Stimulated activated CD4-positive, alpha-beta T cell treated with anti-CD3 and anti-CD28 coated beads, Interleukin-15, amount 100 ng/mL, for 1 hour (primary cell): ENCODE results near the gene BTNL9.
"Not testable (repeated sequence)": the region's sequence is repeated elsewhere in the genome, so short reads cannot be mapped to it uniquely, and the experiment has no call there.

Experiments
- DNase-seq, 2 donors: peaks; one replicate each; pipeline ENCODE4 v3.0.0-alpha.2; 2020; ENCODE audit warnings: low read depth in 1 of 2, low spot score in 1 of 2

The BTNL9 gene

DNA sequence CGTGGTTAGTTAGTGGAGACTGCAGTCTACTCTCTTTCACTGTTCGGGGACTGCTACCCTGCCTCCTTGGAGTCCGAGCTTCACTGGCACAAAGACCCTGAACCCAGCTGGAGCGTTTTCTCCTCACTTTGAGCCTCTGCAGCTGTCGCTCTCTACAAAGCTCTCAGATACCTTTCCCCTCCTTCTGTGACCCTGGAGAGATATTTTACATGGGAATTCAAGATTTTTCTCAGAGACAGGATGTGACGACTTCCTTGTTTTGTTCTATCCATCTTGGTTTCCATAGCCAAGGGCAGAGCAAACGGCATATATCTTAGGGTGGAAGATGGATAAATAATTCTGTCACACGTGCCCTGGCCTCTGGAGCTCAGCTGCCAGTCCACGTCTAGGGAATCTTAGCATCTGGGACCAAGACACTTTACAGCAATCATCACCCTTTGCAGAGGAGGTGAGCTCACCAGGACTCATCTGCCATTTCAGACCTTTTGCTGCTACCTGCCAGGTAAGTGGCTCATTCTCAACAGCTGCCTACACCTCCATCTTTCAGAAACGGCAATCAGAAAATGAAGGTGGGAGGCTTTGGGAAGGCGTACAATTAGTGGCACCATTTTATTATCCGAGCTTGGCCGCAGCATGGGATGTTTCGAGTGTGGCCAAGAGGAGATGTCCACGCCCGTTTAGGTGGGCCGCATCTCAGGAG, at the start of gene BTNL9:
TSS of gene BTNL9 (plus strand) at position 336 of the 700 bp plus-strand sequence. CDS start 5,224 bp downstream, outside the sequence.
- no peak for DNase-seq

DNA sequence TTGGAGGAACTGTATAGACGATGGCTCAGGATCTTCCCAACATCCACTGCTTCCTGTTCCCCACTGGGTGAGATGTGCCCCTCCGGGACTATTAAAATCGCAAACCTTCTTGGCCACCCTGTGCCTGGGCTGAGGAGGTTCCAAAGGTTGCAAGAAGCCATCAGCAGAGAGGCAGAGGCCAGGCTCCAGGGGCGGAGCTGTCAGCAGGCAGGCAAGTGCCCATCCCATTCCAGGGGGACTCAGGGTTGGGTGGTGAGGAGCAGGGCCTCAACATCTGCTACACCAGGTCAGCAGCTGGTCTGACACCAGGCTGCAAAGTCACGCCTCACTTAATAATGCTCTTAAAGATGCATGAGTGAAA, 49.2 kb upstream of the BTNL9 start:
- no peak for DNase-seq

DNA sequence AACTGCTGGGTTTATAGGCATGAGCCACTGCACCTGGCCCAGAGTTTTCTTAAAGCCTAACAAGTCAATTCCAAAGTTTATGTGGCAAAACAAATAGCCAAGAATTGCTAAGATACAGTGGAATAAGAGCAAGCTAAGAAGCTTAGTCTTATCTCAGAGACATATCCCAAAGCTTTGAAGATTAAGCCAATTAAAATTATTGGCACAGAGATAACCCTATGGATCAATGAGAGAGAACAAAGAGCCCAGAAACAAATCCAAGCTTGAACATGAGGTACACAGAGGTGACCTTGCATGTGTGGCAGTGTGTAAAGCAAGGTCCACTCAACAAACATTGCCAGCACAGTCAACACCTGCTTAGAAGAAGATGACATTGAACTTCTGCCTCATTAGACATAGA, 38.1 kb upstream of the BTNL9 start:
- DNase-seq = no peak

DNA sequence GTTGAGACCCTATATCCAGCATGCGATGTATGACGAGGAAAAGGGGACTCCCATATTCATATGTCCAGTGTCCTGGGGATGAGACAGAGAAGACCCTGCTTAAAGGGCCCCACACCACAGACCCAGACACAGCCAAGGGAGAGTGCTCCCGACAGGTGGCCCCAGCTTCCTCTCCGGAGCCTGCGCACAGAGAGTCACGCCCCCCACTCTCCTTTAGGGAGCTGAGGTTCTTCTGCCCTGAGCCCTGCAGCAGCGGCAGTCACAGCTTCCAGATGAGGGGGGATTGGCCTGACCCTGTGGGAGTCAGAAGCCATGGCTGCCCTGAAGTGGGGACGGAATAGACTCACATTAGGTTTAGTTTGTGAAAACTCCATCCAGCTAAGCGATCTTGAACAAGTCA, 34.3 kb upstream of the BTNL9 start:
- DNase-seq = no peak

DNA sequence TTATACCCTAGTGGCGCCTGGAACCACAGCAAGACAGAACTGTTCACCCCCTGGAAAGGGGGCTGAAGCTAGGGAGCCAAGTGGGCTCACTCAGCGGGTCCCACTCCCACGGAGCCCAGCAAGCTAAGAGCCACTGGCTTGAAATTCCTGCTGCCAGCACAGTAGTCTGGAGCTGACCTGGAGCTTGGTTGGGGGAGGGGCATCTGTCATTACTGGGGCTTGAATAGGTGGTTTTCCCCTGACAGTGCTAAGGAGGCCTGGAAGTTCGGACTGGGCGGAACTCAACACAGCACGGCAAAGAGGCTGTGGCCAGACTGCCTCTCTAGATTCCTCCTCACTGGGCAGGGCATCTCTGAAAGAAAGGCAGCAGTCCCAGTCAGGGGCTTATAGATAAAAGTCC, 31.9 kb upstream of the BTNL9 start:
- no peak for DNase-seq

DNA sequence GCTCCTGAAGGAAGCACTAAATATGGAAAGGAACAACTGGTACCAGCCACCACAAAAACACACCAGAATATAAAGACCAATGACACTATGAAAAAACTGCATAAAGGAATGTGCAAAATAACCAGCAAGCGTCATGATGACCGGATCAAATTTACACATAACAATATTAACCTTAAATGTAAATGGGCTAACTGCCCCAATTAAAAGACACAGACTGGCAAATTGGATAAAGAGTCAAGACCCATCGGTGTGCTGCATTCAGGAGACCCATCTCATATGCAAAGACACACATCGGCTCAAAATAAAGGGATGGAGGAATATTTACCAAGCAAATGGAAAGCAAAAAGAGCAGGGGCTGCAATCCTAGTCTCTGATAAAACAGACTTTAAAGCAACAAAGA, 30.0 kb upstream of the BTNL9 start:
- not testable (repeated sequence) for DNase-seq

DNA sequence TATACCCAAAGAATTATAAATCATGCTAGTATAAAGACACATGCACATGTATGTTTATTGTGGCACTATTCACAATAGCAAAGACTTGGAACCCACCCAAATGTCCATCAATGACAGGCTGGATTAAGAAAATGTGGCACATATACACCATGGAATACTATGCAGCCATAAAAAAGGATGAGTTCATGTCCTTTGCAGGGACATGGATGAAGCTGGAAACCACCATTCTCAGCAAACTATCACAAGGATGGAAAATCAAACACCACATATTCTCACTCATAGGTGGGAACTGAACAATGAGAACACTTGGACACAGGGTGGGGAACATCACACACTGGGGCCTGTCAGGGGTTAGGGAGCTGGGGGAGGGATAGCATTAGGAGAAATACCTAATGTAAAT, 25.4 kb upstream of the BTNL9 start:
- not testable (repeated sequence) for DNase-seq

DNA sequence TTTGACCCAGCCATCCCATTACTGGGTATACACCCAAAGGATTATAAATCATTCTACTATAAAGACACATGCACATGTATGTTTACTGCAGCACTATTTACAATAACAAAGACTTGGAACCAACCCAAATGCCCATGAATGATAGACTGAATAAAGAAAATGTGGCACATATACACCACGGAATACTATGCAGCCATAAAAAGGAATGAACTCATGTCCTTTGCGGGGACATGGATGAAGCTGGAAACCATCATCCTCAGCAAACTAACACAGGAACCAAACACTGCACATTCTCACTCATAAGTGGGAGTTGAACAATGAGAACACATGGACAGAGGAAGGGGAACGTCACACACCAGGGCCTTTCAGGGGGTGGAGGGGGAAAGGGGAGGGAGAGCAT, 22.6 kb upstream of the BTNL9 start:
- DNase-seq = not testable (repeated sequence)

DNA sequence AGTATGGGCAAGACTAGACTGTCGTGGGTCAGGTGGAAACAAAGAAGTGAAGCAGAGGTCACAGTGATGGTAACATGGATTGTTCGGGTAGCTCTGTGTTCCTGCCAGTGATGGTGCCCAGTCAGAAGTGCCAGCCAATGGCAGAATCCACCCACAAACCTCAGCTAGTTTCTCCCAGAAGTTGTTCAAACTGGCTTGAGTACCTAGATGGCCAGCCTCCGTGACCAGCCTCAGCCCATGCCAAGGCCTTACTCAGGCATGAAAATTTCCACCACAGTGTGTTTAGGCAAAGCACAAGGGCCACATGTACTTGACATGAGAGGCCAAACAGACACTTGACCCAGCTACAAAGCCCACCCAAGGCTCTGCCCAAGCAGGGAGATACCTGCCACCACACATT, 19.4 kb upstream of the BTNL9 start:
- no peak for DNase-seq

DNA sequence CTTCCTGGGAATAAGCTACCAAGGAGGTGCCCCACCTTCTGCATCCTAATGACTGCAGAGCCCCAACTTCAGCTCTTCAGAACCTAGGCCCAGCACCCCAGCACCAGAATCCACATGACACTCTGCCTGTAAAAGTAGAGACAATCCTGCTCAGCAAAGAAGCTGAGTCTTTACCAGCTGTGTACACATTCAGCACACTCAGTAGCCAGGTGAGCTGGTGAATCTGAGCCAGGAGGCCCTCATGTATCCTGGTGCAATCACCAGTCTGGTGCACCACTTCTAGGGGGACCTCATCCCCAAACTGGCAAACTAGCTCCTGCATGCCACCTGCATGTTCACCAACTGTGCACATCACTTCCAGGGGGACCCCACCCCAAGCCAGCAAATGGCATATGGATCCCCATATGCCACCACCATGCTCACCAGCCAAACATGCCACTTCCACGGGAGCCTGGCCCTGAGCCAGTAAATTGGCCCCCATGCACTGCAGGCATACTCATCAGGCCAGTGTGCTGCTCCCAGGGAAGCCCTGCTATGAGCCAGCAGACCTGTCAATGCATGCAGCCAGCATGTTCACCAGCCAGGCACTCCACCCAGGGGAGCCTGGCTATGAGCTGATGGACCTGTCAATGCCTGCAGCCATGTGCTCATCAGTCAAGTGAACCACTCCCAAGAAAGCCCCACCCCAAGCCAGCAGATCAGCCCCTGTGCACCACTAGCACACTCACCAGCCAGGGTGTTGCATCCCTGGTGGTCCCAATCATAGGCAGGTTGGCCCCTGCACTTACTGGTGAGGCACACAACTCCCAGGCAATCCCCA, 15.6 kb upstream of the BTNL9 start:
- no peak for DNase-seq

DNA sequence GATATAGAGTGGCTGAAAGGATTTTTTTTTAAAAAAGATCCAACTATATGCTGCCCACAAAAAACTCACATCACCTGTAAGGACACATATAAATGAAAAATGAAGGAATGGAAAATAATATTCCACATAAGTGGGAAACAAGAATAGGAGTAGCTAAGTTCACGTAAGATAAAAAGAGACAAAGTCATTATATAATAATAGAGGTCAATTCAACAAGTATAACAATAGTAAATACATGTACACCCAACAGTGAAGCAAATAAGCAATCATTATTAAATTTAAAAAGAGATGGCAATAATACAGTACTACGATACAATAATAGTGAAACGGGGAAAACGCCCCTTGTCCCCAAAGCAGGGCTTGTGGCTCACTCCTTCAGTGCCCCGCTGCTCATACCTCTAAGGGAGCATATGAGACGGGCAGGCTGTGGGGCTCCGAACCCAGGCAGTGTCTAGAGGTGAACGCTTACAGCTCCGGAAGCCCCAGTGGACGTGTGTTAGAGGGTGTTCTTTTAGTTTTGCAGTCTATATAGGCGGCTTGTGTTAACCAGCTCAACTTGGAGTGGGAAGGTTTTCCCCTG, 12.5 kb upstream of the BTNL9 start:
- no peak for DNase-seq

DNA sequence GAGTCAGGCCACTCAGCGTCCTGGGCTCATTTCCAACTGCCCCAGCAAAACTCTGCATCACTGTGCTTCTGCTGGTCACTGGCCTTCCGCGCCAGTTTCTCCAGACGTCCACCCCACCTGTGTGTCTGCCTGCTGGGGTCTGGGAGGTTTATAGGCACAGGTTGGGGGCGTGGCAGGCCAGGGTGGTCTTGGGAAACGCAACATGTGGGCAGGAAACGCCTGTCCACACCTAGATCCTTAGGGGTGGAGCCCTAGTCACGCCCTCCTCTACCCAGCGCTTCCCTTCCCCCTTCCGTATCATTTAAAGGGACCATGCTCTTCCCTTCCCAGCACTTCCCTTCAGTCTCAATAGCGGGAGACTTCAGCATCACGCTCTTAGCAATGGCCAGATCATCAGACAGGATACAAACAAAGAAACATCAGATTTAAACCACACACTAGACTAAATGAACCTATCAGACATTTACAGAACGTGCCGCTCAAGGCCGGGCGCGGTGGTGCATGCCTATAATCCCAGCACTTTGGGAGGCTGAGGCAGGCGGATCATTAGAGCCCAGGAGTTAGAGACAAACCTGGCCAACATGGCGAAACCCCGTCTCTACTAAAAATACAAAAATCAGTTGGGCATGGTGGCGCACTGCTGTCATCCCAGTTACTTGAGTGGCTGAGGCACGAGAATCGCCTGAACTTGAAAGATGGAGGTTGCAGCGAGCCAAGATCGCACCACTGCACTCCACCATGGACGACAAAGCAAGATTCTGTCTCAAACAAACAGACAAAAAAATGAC, 11.8 kb upstream of the BTNL9 start:
- no peak for DNase-seq

DNA sequence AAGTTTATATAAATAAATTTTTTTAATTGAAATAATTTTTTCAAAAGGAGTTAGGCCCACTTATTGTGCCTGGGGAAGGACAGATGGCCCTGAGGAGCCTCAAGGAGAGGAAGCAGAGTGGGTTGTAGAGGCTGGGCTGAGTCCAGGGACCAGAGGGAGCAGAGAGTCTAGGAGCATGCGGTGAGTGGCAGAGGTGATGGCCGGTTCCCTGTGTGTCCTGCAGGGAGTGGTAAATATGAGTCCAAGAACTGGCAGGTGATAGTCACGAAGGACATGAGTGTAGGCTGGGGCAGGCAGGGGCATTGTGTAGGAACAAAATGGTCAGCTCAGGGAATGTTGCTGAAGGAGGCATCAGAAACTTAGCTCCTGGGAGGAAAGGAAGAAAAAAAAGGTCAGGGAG, 8.3 kb upstream of the BTNL9 start:
- DNase-seq = no peak

DNA sequence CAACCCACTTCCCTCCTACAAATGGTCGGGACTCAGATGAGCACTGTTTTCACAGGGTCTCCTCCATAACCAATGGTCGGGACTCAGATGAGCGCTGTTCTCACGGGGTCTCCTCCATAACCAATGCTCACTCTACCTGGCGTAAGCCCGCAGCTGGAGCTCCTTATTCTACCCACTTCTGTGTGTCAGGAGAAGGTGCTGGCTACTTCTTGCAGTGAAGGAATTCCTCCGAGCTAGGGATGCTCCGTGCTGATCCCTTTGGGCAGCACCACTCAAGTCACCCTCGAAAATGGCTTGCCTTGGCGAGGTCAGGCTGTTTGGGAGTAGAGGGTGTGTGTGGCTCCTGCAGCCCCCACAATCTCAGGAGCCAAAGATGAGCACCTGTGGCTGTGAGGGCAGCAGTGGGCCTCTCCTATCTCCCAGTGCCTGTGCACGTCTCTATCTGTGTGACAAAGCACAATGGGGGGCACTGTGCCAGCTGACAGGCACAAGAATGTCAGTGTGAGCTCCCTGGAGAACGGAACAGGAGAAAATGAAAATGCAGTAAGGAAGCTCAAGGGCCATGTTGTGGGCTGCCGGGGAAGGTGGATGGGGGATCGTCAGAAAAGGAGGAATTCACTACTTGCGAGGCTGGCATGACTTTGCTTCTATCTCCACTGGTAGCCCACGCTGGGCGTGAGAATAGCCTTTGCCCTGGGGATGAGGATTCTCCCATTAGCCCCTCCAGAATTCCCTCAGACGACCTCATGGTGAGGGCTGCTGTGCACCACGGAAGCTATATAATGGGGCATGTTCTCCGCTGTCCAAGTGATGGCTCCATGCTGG, 3.9 kb upstream of the BTNL9 start:
- DNase-seq = no peak

DNA sequence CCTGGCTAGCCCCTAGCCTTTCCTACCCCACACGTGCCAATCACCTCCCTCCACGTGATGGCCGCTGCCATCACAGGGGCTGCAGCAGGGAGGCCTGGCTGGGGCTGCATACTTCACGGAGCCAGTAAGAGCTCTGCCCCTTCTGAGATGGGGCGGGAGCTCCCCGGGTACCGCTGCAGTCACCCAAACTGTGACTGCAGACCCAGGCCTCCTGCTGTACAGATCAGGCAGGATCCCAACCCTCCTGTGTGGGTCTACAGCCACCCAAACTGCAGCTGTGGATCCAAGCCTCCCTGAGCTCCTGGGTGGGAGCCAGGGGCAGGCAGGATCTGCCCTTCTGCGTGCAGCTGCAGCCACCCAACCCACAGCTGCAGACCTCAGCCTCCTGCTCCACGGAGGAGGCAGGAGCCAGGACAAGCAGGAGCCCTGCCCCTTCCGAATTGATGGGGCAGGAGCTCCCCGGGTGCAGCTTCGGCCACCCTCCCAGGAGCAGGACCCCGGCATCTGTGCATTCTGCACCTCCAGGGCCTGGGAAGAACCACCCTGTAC, 3.2 kb upstream of the BTNL9 start:
- DNase-seq = no peak

DNA sequence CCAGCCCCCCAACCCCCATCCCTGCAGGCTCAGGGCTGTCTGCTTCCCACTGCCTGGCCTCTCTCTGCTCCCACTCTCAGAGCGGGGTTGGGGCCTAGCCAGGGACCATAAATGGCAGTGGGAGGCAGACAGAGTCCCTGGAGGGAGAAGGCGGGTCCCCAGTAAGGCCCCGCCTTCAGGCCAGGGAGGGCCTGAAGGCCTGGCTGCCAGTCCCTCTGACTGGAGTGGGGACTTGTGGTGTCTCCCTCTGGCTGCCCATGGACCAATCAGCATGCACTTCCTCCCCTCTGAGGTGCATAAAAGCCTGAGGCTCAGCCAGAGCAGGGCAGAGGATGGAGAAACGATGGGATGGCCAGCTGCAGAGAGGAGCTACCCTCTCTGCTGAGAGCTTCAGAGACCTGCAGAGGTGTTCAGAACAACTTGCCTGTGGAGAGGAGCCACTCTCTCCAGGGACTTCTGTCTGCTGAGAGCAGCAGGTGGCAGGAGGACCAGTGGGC, 2.7 kb upstream of the BTNL9 start:
- DNase-seq = no peak

DNA sequence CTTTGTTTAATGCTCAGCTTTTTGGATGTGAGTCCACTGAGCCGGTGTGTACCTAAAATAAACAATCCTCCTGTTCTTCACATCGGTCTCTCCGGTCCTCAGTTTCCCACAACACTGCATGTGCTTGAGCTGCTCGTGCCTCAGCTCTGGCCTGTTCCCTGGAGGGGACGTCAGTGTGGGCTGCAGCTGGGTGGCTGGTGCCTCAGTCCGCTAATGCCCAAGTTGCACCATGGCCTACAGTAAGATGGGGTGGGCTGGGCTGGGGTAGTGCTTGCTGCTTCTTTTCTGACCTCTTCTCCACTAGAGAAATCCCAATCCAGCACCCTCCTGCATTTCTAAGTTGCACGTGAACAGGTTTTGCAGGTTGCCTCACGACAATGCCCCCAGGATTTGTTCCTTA, 595 bp upstream of the BTNL9 start:
- no peak for DNase-seq

DNA sequence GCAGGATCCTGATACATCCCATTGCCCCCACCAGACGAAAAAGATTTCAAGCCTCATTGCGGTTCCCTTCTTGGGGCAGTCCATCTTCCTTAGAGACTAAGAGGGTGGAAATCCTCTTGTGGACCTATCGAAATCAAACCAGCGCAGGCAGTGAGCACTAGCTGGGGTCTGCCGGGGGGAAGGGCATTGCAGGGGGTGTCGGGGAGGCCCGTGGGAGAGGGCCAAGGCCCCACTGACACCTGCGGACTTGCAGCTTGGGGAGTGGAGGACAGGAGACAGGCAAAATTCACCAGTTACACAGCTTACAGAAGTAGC, 522 bp downstream of the BTNL9 start:
- no peak for DNase-seq

DNA sequence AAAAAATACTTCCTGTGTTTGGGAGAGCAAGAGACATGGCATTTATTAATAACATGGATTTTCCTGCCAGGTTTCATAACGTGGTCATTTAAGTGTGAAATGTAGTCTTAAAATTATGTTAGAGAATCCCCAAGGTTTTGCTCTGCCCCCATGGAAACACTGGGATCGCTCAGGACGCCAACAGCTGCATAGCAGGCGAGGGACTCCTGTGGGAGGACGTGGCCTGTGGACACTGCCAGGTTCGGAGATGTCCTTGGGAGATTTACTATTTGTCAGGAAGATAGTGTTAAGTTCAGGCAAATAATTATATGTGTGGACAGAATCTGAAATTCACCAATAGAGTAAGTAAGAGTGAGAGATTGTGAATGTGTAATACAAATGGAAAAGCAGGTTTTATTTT, 977 bp downstream of the BTNL9 start:
- DNase-seq = no peak

DNA sequence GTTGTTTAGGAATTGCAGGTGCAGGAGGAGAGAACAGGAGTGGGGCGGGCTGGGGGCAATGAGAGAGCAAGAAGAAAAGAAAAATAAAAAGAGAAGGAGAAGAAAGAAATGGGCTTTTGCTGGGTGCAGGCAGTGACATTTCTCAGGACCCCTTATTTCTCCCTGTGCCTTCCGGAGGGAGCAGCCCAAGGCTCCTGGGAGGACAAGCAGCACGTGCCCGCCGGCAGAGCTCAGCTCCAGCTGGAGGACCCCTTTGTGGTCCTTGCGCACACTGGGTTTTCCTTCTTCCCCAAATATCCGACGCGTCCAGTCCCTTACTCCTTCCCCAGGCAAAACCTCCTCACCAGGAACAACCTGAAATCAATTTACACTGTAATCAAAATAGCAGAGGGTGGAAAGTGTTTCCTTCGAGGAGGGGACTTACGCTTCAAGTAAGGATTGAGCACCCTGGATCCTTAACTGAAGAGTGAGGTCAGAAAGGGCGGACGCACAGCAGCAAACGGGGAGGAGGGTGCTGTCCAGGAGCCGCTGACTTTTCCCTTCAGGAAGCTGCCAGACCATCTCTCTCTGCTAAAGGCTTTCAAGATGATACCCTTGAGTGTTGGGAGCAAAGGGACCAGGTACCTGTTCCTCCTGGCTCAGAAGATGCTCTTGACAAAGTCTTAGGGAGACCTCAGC, 2.1 kb downstream of the BTNL9 start:
- DNase-seq = no peak
